GM12874 (cell line): ENCODE results near the gene GSS.

Experiments used
- CTCF ChIP-seq: IDR thresholded peaks from 2 replicates; pipeline ENCODE4 v1.5.1; 2011; ENCODE audit warnings: low read depth, mild to moderate bottlenecking, control low read depth, low read length, moderate library complexity; ENCODE audit not compliant: insufficient read depth

The GSS gene

GRCh38 chr20:34996243-34997028 is 40.8 kb upstream of the GSS start:
- TF ChIP-seq CTCF = no peak

DNA sequence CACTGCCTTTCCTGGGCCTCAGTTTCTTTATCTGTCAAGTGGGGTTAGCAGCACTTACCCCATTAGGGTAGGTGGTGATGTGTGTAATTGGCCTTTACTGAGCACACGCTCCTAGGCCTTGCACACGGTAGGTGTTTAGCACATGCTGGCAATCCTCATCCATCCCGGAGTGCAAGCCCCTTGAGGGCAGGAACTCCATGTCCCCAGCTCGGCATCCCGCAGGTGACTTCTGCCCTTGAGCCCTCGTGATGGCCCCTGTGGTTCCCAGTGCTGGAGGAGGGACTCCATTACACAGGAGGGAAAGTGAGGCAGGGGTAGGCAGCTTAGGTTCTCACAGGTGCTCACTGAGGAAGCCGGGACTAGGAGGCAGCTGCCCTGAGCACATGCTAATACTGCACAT is 40.1 kb upstream of the GSS start:
- TF ChIP-seq CTCF = no peak

DNA sequence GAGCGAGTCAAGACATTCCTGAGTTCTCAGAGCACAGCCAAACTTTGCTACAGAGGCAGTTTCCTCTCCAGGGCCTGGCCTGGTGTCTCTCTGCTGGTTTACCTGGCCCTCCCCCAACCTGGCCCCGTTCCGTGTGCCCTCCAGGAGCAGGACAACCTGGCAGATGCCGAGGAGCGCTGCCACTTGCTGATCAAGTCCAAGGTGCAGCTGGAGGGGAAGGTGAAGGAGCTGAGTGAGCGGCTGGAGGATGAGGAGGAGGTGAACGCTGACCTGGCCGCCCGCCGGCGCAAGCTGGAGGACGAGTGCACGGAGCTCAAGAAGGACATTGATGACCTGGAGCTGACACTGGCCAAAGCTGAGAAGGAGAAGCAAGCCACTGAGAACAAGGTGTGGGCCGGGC is 39.6 kb upstream of the GSS start:
- TF ChIP-seq CTCF = no peak

GRCh38 chr20:34994509-34995131 is 39.0 kb upstream of the GSS start:
- TF ChIP-seq CTCF = no peak

DNA sequence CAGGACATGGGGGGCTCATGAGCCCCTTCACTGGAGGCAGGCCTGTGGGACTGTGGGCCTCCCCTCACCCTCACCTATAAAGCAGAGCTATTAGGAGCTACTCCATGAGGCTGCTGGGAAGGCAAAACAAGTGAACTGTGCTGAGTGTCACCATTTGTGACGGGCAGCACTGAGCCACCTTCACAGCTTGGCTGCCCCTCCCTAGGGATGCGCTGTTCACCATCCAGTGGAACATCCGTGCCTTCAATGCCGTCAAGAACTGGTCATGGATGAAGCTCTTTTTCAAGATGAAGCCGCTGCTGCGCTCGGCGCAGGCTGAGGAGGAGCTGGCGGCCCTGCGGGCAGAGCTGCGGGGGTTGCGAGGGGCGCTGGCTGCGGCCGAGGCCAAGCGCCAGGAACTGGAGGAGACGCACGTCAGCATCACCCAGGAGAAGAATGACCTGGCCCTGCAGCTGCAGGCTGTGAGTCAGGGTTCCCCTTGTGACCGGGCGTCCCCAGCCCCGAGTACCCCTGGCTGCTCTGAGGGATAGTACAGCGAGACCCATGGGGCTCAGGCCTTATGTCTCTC is 38.4 kb upstream of the GSS start:
- TF ChIP-seq CTCF = no peak

- TF ChIP-seq CTCF = no peak
These were observed 37.3 kb upstream of the GSS start for GRCh38 chr20:34992751-34993417.

- TF ChIP-seq CTCF = no peak
These were observed 35.1 kb upstream of the GSS start for GRCh38 chr20:34990661-34991214.
